GM23338 (cell line): Measurements from ENCODE around the gene OTUD5. TPM values are rescaled to one million over a fixed set of nuclear protein-coding genes. Genes with fewer than 3 reads are reported as not detected.

Experiments used
- ATAC-seq: fragments of 200-7000 bp; cut with Tn5 transposase; 3 replicates; pipeline ENCODE4 v1.9.1; 2020
- DNase-seq: peaks from one replicate; pipeline ENCODE4 v3.0.0-alpha.2; 2015; ENCODE audit warnings: low spot score
- H2AFZ ChIP-seq: fragments of 200-600 bp; sonication (generic); 2 replicates; pipeline ENCODE4 v1.8.0; 2016; ENCODE audit warnings: antibody characterized with exemption, mild to moderate bottlenecking, moderate library complexity
- H3F3A ChIP-seq: fragments of 200-600 bp; sonication (generic); replicated peaks from 2 replicates; pipeline ENCODE4 v1.8.0; 2017; ENCODE audit warnings: antibody characterized with exemption, mixed run types, low read depth
- H3K27ac ChIP-seq: fragments of 200-600 bp; sonication (generic); 2 replicates; pipeline ENCODE4 v1.6.1; 2016; ENCODE audit warnings: low read depth
- H3K27me3 ChIP-seq: fragments of 200-600 bp; sonication (generic); 2 replicates; pipeline ENCODE4 v1.8.0; 2016; ENCODE audit warnings: mild to moderate bottlenecking, mixed run types, moderate library complexity; ENCODE audit not compliant: insufficient read depth
- H3K36me3 ChIP-seq: fragments of 200-600 bp; sonication (generic); 2 replicates; pipeline ENCODE4 v1.8.0; 2016; ENCODE audit warnings: mild to moderate bottlenecking; ENCODE audit not compliant: insufficient read depth
- H3K4me1 ChIP-seq: fragments of 200-600 bp; sonication (generic); 2 replicates; pipeline ENCODE4 v1.8.0; 2016; ENCODE audit warnings: mild to moderate bottlenecking, moderate library complexity; ENCODE audit not compliant: insufficient read depth
- H3K4me2 ChIP-seq: fragments of 200-600 bp; sonication (generic); 2 replicates; pipeline ENCODE4 v1.7.1; 2017; ENCODE audit warnings: mixed run types
- H3K4me3 ChIP-seq: fragments of 200-600 bp; sonication (generic); 2 replicates; pipeline ENCODE4 v1.6.1; 2016; ENCODE audit warnings: mixed run types
- H3K79me2 ChIP-seq: fragments of 200-600 bp; sonication (generic); replicated peaks from 2 replicates; pipeline ENCODE4 v1.8.0; 2017; ENCODE audit warnings: mild to moderate bottlenecking; ENCODE audit not compliant: insufficient read depth
- H3K9me2 ChIP-seq: fragments of 200-600 bp; sonication (generic); 2 replicates; pipeline ENCODE4 v1.8.0; 2017; ENCODE audit not compliant: insufficient read depth
- H4K20me1 ChIP-seq: fragments of 200-600 bp; sonication (generic); replicated peaks from 2 replicates; pipeline ENCODE4 v1.8.0; 2017; ENCODE audit warnings: mild to moderate bottlenecking; ENCODE audit not compliant: insufficient read depth
- H3K27ac Mint-ChIP-seq: 2 replicates; pipeline ENCODE4 v1.8.0; 2020; ENCODE audit warnings: inconsistent platforms, mild to moderate bottlenecking, moderate library complexity, mixed read lengths
- H3K27me3 Mint-ChIP-seq: 3 replicates; pipeline ENCODE4 v1.8.0; 2022; ENCODE audit warnings: low read depth, mild to moderate bottlenecking, moderate library complexity, mixed read lengths, inconsistent platforms; ENCODE audit not compliant: insufficient read depth, poor library complexity
- H3K36me3 Mint-ChIP-seq: 3 replicates; pipeline ENCODE4 v1.8.0; 2021; ENCODE audit warnings: low read depth, mild to moderate bottlenecking, inconsistent platforms, moderate library complexity, mixed read lengths
- H3K4me1 Mint-ChIP-seq: 3 replicates; pipeline ENCODE4 v1.8.0; 2020; ENCODE audit warnings: mild to moderate bottlenecking, inconsistent platforms, mixed read lengths
- H3K4me3 Mint-ChIP-seq: 3 replicates; pipeline ENCODE4 v1.8.0; 2021; ENCODE audit warnings: moderate library complexity, mild to moderate bottlenecking, inconsistent platforms, mixed read lengths
- H3K9me3 Mint-ChIP-seq: 3 replicates; pipeline ENCODE4 v1.8.0; 2020; ENCODE audit warnings: moderate library complexity, mild to moderate bottlenecking, inconsistent platforms, mixed read lengths
- CREB1 ChIP-seq: fragments of 250-450 bp; sonication (Bioruptor Pico); IDR thresholded peaks from 2 replicates; pipeline ENCODE4 v1.5.0; 2020; ENCODE audit warnings: low read depth, mild to moderate bottlenecking, moderate library complexity
- ETS1 ChIP-seq: IDR thresholded peaks from 2 replicates; pipeline ENCODE4 v1.6.1; 2016; ENCODE audit warnings: antibody characterized with exemption
- JUNB ChIP-seq: IDR thresholded peaks from one replicate; pipeline ENCODE4 v1.6.1; 2016; ENCODE audit warnings: antibody characterized with exemption; ENCODE audit not compliant: unreplicated experiment
- NANOG ChIP-seq: IDR thresholded peaks from 2 replicates; pipeline ENCODE4 v1.6.1; 2016; ENCODE audit warnings: antibody characterized with exemption, borderline replicate concordance
- POLR2AphosphoS5 ChIP-seq: IDR thresholded peaks from 2 replicates; pipeline ENCODE4 v1.6.1; 2016; ENCODE audit warnings: antibody characterized with exemption, low read depth
- REST ChIP-seq: IDR thresholded peaks from one replicate; pipeline ENCODE4 v1.6.1; 2018; ENCODE audit warnings: antibody characterized with exemption; ENCODE audit not compliant: unreplicated experiment
- ZNF114 ChIP-seq: fragments of 250-450 bp; sonication (Bioruptor Pico); IDR thresholded peaks from 2 replicates; pipeline ENCODE4 v1.5.0; 2020; ENCODE audit warnings: mild to moderate bottlenecking, moderate library complexity
- ZNF331 ChIP-seq: fragments of 250-450 bp; sonication (Bioruptor Pico); IDR thresholded peaks from 2 replicates; pipeline ENCODE4 v1.5.0; 2020; ENCODE audit warnings: low read depth, mild to moderate bottlenecking, moderate library complexity
- ZNF462 ChIP-seq: fragments of 250-450 bp; sonication (Bioruptor Pico); IDR thresholded peaks from 2 replicates; pipeline ENCODE4 v1.5.0; 2020; ENCODE audit warnings: mild to moderate bottlenecking, moderate library complexity
- polyA plus RNA-seq: library from polyadenylated mRNA; unstranded; fragments of >200 nt; fragmentation: Nextera tagmentation; extraction: Ambion mirVana; gene quantifications from 2 replicates; pipeline ENCODE4 v1.2.1, GENCODE V29; 2016
- total RNA-seq: library from RNA; depleted of rRNA; stranded (reverse); fragments of >200 nt; shearing (Covaris generic); gene quantifications from 2 replicates; pipeline ENCODE4 v1.2.3, GENCODE V29; 2014

Gene OTUD5
- total and polyA plus RNA-seq, 2 experiments from 2014 or later, result 23.5 to 56.5 TPM

- TF ChIP-seq ZNF462 (CRISPR knock-in tag) (no peak), ETS1 (no peak), JUNB (no peak), ZNF114 (CRISPR knock-in tag) (no peak), ZNF331 (CRISPR knock-in tag) (no peak)
These were observed 58.4 kb downstream of the OTUD5 start (continued) for GRCh38 chrX:48899078-48899410.

- Mint-ChIP-seq H3K36me3 (peaks cover 41% of the 10 kb centered on the region), H3K27me3 (peaks cover 3% of the 10 kb centered on the region), H3K4me3 (peak within 1 kb of the TSS; percentile 88), H3K9me3 (no peaks in the 10 kb centered on the region), H3K4me1 (no peaks in the 10 kb centered on the region; the same call in 2 of the 3 replicates), H3K27ac (peak within 1 kb of the TSS; percentile 97)
- no peaks in the 10 kb centered on the region for H3K27me3 ChIP-seq
- ATAC-seq (peak; percentile 90), DNase-seq (peak; percentile 90)
- H3K79me2 ChIP-seq, result peaks cover 41% of the 10 kb centered on the region
- H3F3A ChIP-seq, result no peaks in the 10 kb centered on the region
- no peaks in the 10 kb centered on the region for H4K20me1 ChIP-seq
- no peaks in the 10 kb centered on the region; the same call in 1 of the 2 replicates for H3K4me1 ChIP-seq
- H2AFZ ChIP-seq, result 0 out of 2 replicates have a peak within 1 kb of the TSS, but pooled peaks have one; percentile 52
- peak within 1 kb of the TSS; percentile 83 for H3K4me3 ChIP-seq
- no peaks in the 10 kb centered on the region for H3K9me2 ChIP-seq
- H3K27ac ChIP-seq, result peak within 1 kb of the TSS; percentile 97
- TF ChIP-seq CREB1 (CRISPR knock-in tag) (peak; percentile 78), NANOG (no peak), REST (no peak), ETS1 (no peak), POLR2AphosphoS5 (peak; percentile 86)
- no peaks in the 10 kb centered on the region; the same call in 1 of the 2 replicates for H3K36me3 ChIP-seq
- H3K4me2 ChIP-seq, result peak within 1 kb of the TSS; percentile 93
These were observed 59.6 kb downstream of the OTUD5 start, which contains the start of the genes PQBP1 and TIMM17B for GRCh38 chrX:48897625-48898306. PQBP1 (plus strand) TSS chrX:48897930; CDS start chrX:48898510, 580 bp downstream. TIMM17B (minus strand) TSS chrX:48897768; CDS start chrX:48897749, 19 bp downstream.
